IPS-11a (cell line): Measurements from ENCODE around the gene LPAR5.

Experiments used
- H3K4me3 ChIP-seq: one replicate; pipeline ENCODE4 v1.5.1; 2013; ENCODE audit warnings: low read depth, low read length, control low read depth

LPAR5 gene

GRCh38 chr12:6635856-6636531 lies at the start of gene LPAR5:
Gene LPAR5, minus strand, starts transcription at chr12:6635959. Its CDS starts 14,711 bp downstream, at chr12:6621248.
- H3K4me3 ChIP-seq = no peak within 1 kb of the TSS

- no peak overlapping the region for H3K4me3 ChIP-seq
These were observed 48.9 kb upstream of the LPAR5 start for GRCh38 chr12:6684609-6685008.

GRCh38 chr12:6676962-6677361 lies 41.2 kb upstream of the LPAR5 start:
- H3K4me3 ChIP-seq = no peak overlapping the region

- H3K4me3 ChIP-seq = no peak overlapping the region
These were observed 36.4 kb upstream of the LPAR5 start for GRCh38 chr12:6672143-6672542.

GRCh38 chr12:6667559-6668210 lies 31.9 kb upstream of the LPAR5 start:
- no peak overlapping the region for H3K4me3 ChIP-seq

- H3K4me3 ChIP-seq = no peak overlapping the region
These were observed 30.5 kb upstream of the LPAR5 start for GRCh38 chr12:6666211-6666610.

GRCh38 chr12:6664902-6665301 lies 29.1 kb upstream of the LPAR5 start:
- H3K4me3 ChIP-seq = no peak overlapping the region

- peak within 1 kb of the TSS; percentile 95 for H3K4me3 ChIP-seq
These were observed 27.4 kb upstream of the LPAR5 start, which contains the start of gene ING4 for GRCh38 chr12:6662906-6663742. Gene ING4, minus strand, starts transcription at chr12:6663119. Its CDS starts 18 bp downstream, at chr12:6663101.

- peak overlapping the region; percentile 95 for H3K4me3 ChIP-seq
These were observed 26.8 kb upstream of the LPAR5 start for GRCh38 chr12:6662602-6662905.

GRCh38 chr12:6653987-6654386 lies 18.2 kb upstream of the LPAR5 start:
- H3K4me3 ChIP-seq = no peak overlapping the region

- H3K4me3 ChIP-seq = no peak overlapping the region
These were observed 17.6 kb upstream of the LPAR5 start for GRCh38 chr12:6653342-6653741.

GRCh38 chr12:6652391-6652790 lies 16.6 kb upstream of the LPAR5 start:
- no peak overlapping the region for H3K4me3 ChIP-seq

- H3K4me3 ChIP-seq = no peak overlapping the region
These were observed 15.1 kb upstream of the LPAR5 start for GRCh38 chr12:6650832-6651231.

GRCh38 chr12:6647083-6647604 lies 11.4 kb upstream of the LPAR5 start, which contains the start of gene ACRBP:
Gene ACRBP, minus strand, starts transcription at chr12:6647432. Its CDS starts 66 bp downstream, at chr12:6647366.
- H3K4me3 ChIP-seq = peak within 1 kb of the TSS; percentile 59

GRCh38 chr12:6646276-6647082 lies 10.7 kb upstream of the LPAR5 start:
- peak overlapping the region; percentile 59 for H3K4me3 ChIP-seq

GRCh38 chr12:6644903-6645302 lies 9.1 kb upstream of the LPAR5 start:
- no peak overlapping the region for H3K4me3 ChIP-seq

- H3K4me3 ChIP-seq = no peak overlapping the region
These were observed 8.5 kb upstream of the LPAR5 start for GRCh38 chr12:6644257-6644596.

- no peak overlapping the region for H3K4me3 ChIP-seq
These were observed 8.0 kb upstream of the LPAR5 start for GRCh38 chr12:6643569-6644256.

GRCh38 chr12:6641131-6641530 lies 5.4 kb upstream of the LPAR5 start:
- H3K4me3 ChIP-seq = no peak overlapping the region

- H3K4me3 ChIP-seq = no peak overlapping the region
These were observed 4.7 kb upstream of the LPAR5 start for GRCh38 chr12:6640497-6640896.
